Left lobe of liver (tissue), 2 donors: ENCODE measurements around the gene MAP3K2. TPM values are rescaled to one million over a fixed set of nuclear protein-coding genes. Genes with fewer than 3 reads are reported as not detected.

Experiments used
- ATAC-seq: fragments of 200-7000 bp; cut with Tn5 transposase; one replicate; pipeline ENCODE4 v1.9.1; 2020; ENCODE audit warnings: mild to moderate bottlenecking, moderate library complexity
- DNase-seq: peaks from one replicate; pipeline ENCODE4 v3.0.0-alpha.2; 2020; ENCODE audit warnings: low spot score
- total RNA-seq: library from RNA; stranded (reverse); gene quantifications from one replicate; pipeline ENCODE4 v1.2.1, GENCODE V29; 2021
- donor health status: DM: no; HTN: no; CAD: no; lungs with moderate emphysema.
- donor health status: DM: no; HTN: yes; CAD: no.

The MAP3K2 gene
- total RNA-seq, 1 donor from 2014 or later, result 48.9 TPM

GRCh38 chr2:127408004-127408806, 20.4 kb upstream of the MAP3K2 start:
- DNase-seq, result peak; percentile 95
- ATAC-seq, result peak; percentile 94

GRCh38 chr2:127407661-127408003, 19.9 kb upstream of the MAP3K2 start:
- no peak for DNase-seq
- ATAC-seq, result peak; percentile 22

- no peak for ATAC-seq
- peak; percentile 43 for DNase-seq
These were observed 19.3 kb upstream of the MAP3K2 start for GRCh38 chr2:127407091-127407490.

- ATAC-seq (no peak), DNase-seq (no peak)
These were observed 18.7 kb upstream of the MAP3K2 start for GRCh38 chr2:127406454-127406853.

- DNase-seq (no peak), ATAC-seq (no peak)
These were observed 17.5 kb upstream of the MAP3K2 start for GRCh38 chr2:127405255-127405610.

- no peak for DNase-seq
- no peak for ATAC-seq
These were observed 16.9 kb upstream of the MAP3K2 start for GRCh38 chr2:127404466-127405254.

GRCh38 chr2:127403460-127403859, 15.7 kb upstream of the MAP3K2 start:
- DNase-seq (no peak), ATAC-seq (no peak)

GRCh38 chr2:127401757-127402695, 14.3 kb upstream of the MAP3K2 start:
- ATAC-seq (no peak), DNase-seq (no peak)

- no peak for ATAC-seq
- DNase-seq, result no peak
These were observed 13.4 kb upstream of the MAP3K2 start for GRCh38 chr2:127400897-127401756.

GRCh38 chr2:127400533-127400896, 12.7 kb upstream of the MAP3K2 start:
- ATAC-seq (no peak), DNase-seq (no peak)

- ATAC-seq, result peak; percentile 74
- DNase-seq, result no peak
These were observed 10.4 kb upstream of the MAP3K2 start for GRCh38 chr2:127398239-127398590.

GRCh38 chr2:127397568-127398238, 9.9 kb upstream of the MAP3K2 start:
- ATAC-seq (peak; percentile 14), DNase-seq (no peak)

- ATAC-seq, result no peak
- DNase-seq, result no peak
These were observed 6.7 kb upstream of the MAP3K2 start for GRCh38 chr2:127394492-127394891.

GRCh38 chr2:127392828-127393578, 5.2 kb upstream of the MAP3K2 start:
- no peak for DNase-seq
- ATAC-seq, result no peak

GRCh38 chr2:127392133-127392827, 4.5 kb upstream of the MAP3K2 start:
- DNase-seq (no peak), ATAC-seq (no peak)

GRCh38 chr2:127389778-127390435, 2.1 kb upstream of the MAP3K2 start:
- DNase-seq (no peak), ATAC-seq (no peak)

- DNase-seq (no peak), ATAC-seq (no peak)
These were observed 819 bp upstream of the MAP3K2 start for GRCh38 chr2:127388423-127389164.
